NCI-H526 (cell line): ENCODE measurements around the gene KCP.

Experiments
- DNase-seq, 2 experiments: peaks; one replicate each; lab custom pipeline; 2025; lab: John Stamatoyannopoulos, UW

Gene KCP

GRCh38 chr7:128906766-128907559 lies 3.5 kb downstream of the KCP start:
- no peak for DNase-seq

DNA sequence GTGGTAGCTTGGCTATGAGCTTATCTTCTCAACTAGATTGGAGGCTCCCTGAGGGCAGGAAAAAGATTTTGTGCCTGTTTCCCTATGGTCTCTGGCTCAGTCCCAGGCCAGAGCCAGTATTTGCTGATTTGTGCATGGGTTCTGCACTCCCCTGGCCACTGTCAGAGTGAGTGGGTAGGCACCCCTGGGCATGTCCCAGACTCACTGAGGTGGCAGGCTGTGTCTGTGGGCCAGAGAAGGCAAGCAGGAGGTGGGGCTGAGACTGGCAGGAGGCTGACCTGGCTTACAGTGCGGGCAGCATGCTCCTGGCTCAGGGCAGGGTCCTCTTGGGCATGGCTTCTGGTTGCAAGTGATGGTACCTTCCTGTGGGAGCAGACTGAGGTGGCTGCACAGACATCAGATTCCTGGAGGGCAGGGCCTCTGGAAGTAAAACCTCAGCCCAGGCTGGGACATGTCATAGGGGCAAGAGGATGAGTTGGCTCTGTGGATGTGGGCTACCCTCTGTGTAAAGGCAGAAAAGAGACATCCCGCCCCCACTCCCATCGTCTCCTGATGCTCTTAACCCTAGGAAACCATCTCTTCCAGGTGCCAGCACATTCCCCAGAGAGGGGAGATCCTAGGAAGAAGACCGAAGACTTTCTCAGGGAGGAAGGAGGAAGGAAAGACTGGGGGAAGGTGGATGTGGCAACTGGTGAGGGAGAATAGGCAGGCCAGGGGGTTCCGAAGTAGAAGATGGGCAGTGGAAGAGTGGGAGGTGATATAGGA lies 4.3 kb downstream of the KCP start:
- no peak for DNase-seq

DNA sequence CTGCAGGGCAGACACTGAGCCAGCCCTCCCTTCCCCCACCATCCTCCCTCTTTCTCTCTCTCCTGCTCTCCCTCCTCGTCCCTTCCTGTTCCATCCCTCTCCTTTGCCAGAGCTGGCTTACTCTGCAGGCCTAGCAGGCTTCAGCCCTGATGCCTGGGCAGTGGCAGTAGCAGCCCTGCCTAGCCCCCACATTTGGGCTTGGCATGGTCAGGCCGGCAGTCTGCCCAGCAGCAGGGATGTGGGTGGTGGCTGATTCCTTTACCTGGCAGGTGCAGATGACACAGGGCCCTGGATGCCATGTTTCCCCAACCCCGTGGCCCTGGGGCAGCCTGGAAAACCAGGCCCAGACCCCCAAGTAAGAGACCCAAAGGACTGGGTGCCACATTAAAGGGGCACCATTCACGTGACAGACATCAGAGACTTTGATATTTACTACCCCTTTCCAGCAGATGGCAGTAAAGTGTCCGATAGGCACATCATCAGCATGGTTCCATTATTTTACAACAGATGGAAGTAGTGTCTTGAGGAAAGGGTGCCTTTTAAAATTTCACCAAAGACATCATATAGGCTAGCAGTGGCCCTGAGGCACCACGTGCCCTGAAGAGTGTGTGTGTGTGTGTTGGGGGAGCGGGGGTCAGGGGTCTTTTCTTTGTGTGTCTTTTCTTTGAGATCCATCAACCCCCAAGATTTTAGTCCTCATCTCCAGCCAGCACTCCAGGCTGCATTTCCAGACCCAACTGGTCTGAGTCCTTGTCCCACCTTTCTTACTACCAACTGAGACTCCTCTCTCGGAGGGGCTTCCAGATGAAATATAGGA lies 5.9 kb downstream of the KCP start:
- peak; percentile 42 to 83 for DNase-seq

- DNase-seq = no peak
Observed at GRCh38 chr7:128903621-128904361, 6.7 kb downstream of the KCP start.

DNA sequence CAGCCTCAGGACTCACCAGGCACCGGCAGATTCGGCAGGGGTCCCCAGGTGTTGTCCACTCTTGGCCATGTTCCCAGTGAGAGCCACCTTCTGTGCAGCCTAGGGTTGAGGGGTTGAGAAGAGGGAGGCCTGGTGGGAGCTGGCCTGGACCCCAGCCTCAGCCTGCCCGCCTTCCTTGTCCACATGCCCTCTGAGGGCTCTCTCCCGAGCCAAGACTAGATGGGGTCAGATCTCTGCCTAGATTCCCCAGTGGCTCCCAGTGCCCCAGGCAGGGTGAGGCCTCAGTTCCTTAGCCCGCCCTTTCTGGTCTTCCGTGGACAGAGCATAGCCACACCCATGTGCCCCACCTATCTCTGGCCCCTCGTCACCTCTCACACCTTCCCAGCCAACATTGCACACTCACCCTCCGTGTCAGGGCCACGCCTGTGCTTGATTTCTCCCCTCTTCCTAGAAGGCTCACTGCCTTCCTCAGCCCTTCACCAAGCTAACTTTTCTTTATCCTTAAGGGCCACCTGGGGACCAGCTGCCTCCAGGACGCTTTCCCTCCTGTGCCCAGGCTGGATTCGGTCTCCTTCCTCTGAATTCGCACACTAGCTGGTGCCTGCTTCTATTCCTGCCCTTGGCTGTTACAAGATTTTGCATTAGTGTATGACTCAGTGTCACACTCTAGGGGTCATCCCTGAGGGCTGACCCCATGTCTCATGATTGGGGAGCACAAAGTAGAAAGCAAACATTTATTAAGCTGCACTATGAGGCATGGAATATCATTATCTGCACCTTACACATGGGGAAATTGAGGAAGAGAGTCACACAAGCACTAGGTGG lies 7.5 kb downstream of the KCP start:
- no peak for DNase-seq

DNA sequence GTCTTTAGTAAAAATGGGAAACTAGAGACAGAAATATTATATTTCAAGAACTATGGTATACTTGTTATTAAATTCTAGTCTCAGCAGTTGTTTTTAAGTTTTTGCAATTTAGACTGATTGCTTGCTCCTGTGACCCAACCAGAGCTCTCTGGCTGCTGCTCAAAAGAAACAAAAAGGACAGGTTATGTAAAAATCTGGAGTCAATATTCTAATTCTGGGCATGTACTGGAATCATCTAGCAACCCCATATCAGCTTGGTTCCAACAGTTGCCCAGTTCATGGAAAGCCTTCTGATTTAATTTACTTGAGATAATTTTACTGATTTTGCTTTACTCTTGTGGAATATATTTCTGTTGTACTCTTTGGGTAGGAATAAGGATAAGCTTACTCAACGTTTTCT lies 10.3 kb downstream of the KCP start:
- no peak for DNase-seq

GRCh38 chr7:128899392-128899791 lies 11.1 kb downstream of the KCP start:
- DNase-seq = no peak

DNA sequence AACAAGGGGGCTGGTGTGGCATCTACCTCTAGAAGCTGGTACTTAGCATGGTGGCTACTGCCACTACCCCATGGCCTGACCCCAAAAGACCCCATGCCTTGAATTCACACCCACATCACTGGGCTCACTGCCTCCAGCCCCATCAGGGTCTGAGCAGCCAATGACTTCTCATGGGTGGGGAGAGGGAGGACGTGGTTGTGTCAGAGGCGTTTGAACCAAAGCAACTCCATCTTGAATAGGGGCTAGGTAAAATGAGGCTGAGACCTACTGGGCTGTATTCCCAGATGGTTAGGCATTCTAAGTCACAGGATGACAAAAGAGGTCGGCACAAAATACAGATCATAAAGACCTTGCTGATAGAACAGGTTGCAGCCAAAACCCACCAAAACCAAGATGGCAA lies 15.2 kb downstream of the KCP start:
- DNase-seq = no peak

GRCh38 chr7:128894101-128894440 lies 16.4 kb downstream of the KCP start:
- DNase-seq = no peak

DNA sequence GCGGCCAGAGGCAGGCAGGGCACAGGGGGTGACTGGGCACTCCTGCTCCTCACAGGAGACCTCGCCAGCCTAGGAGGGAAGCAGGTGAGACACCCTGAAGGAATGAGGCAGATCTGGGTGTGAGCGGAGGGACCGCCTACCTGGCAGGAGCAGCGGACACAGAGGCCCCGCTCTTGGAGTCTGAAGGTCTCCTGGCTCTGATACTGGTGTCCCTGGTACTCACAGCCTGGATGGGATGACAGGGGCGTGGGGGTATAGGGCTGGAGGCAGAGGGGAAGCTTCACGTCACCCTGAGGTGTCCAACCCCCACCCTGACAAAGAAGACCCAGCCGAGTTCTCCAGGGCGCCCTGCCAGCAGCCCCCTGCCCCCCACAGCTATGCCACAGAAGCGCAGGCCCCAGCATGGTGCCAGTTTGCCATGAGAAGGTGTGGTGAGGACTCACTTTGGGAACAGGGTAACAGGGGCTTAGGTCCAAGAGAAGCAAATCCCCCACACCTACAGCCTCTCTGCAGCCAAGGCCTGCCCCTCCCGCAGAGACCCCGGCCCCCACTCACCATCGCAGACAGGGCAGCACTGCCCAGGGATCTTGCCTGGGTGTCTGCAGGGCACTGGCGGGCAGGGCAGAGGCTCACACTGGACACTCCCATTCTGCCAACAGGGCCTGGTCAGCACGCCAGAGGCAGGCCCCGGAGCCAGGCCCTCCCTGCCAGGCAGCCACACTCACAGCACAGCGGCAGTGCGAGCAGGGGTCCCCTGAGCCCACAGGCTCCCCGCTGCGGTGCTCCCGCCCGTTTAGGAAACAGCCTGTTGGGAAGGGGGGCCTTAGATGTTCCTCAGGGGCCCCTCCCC lies 17.0 kb downstream of the KCP start:
- no peak for DNase-seq

GRCh38 chr7:128892521-128893250 lies 17.8 kb downstream of the KCP start:
- no peak for DNase-seq

DNA sequence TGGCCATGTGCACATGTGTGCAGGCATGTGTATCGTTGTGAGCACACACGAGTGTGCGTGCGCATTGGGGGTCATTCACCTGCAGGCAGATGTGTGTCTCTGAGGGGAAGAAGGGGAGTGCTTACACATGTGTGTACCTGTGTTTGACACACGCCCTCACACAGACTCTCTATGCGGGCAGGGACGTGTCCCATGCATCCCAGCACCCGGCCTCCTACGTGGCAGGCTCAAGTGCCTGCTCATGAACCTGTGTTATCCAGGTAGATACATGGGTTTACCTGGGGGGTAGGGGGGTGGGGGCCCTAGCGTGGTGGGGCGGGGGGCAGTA lies 18.6 kb downstream of the KCP start:
- no peak for DNase-seq

GRCh38 chr7:128891110-128891941 lies 19.2 kb downstream of the KCP start:
- DNase-seq = peak in 1 of 2 experiments; percentile 62

DNA sequence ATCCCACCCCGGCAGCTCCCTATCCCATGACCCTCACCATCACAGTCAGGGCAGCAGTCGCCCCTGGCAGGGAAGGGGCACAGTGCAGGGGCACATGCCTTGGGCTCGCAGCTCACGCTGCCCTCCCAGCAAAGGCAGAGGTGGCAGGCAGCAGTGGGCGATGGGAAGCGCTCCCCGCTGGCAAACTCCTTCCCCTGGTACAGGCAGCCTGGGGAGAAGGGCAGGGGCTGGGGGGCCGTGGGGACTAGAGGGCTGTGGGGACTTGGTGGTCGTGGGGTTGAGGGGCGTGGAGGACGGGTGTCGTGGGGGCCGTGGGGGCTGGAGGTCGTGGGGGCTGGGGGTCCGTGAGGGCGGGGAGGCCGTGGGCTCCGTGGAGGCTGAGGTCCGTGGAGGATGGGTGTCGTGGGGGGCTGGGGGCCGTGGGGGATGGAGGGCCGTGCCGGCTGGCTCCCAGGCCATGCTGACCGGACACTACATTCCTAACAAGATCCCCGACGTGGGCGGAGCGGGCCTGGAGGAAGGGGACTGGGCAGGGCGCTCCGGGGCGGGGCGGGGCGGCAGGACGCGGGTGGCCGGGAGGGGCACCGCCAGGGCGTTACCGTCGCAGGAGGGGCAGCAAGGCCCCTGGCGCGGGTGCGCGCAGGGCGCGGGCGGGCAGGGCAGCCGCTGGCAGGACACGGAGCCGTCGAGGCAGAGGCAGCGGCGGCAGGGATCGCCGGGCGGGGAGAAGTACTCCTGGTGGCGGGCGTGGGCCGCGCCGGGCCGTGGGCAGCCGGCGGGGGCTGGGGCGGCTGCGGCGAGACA lies 20.0 kb downstream of the KCP start:
- DNase-seq = peak in 1 of 2 experiments; percentile 42

GRCh38 chr7:128889121-128889520 lies 21.4 kb downstream of the KCP start:
- DNase-seq = no peak

- DNase-seq = no peak
Observed at GRCh38 chr7:128888756-128889095, 21.8 kb downstream of the KCP start.

GRCh38 chr7:128888039-128888755 lies 22.3 kb downstream of the KCP start:
- no peak for DNase-seq
